IMR-90 (cell line): ENCODE data around the gene OSBPL1A. TPM values are rescaled to one million over a fixed set of nuclear protein-coding genes. Genes with fewer than 3 reads are reported as not detected.

Source experiments
- ATAC-seq: fragments of 200-7000 bp; cut with Tn5 transposase; 2 replicates; pipeline ENCODE4 v1.9.1; 2020; ENCODE audit warnings: low read depth, mild to moderate bottlenecking, moderate library complexity
- BruUV-seq: library from RNA; stranded (reverse); fragments of 400-500 nt; replicated peaks from 2 replicates; lab custom pipeline; 2021; lab: Mats Ljungman, UMichigan
- CTCF ChIA-PET: fragments of 300-600 bp; formaldehyde crosslinking; extraction: SDS; loops from one replicate; lab custom pipeline; 2021; ENCODE audit warnings: antibody characterized with exemption; lab: Yijun Ruan, JAX
- POLR2A ChIA-PET: fragments of 300-600 bp; sonication (Branson Sonifier 250); formaldehyde crosslinking; loops from one replicate; lab custom pipeline; 2022; ENCODE audit warnings: antibody characterized with exemption; ENCODE audit not compliant: unreplicated experiment; lab: Charles Lee
- DNase-seq: peaks from one replicate; pipeline ENCODE4 v3.0.0; 2013
- H2AFZ ChIP-seq: replicated peaks from 2 replicates; pipeline ENCODE3; 2013; ENCODE audit warnings: low read length, mild to moderate bottlenecking; ENCODE audit not compliant: poor library complexity
- H2AK5ac ChIP-seq: 2 replicates; pipeline ENCODE4 v1.6.1; 2013; ENCODE audit warnings: low read depth, low read length, inconsistent platforms
- H2AK9ac ChIP-seq: replicated peaks from 2 replicates; pipeline ENCODE3; 2013; ENCODE audit warnings: mild to moderate bottlenecking, low read depth, low read length, moderate library complexity; ENCODE audit not compliant: poor library complexity
- H2BK120ac ChIP-seq: 2 replicates; pipeline ENCODE4 v1.6.1; 2013; ENCODE audit warnings: low read depth, low read length, inconsistent platforms
- H2BK15ac ChIP-seq: 3 replicates; pipeline ENCODE4 v1.6.1; 2013; ENCODE audit warnings: low read depth, low read length, inconsistent platforms
- H2BK20ac ChIP-seq: 2 replicates; pipeline ENCODE4 v1.6.1; 2013; ENCODE audit warnings: low read depth, mild to moderate bottlenecking, inconsistent platforms, low read length, moderate library complexity
- H2BK5ac ChIP-seq: 2 replicates; pipeline ENCODE4 v1.6.1; 2013; ENCODE audit warnings: mild to moderate bottlenecking, low read depth, low read length, inconsistent platforms; ENCODE audit not compliant: poor library complexity, severe bottlenecking
- H3K14ac ChIP-seq: replicated peaks from 2 replicates; pipeline ENCODE4 v1.6.1; 2013; ENCODE audit warnings: low read depth, low read length, inconsistent platforms
- H3K18ac ChIP-seq: 2 replicates; pipeline ENCODE4 v1.6.1; 2013; ENCODE audit warnings: low read depth, low read length, control low read depth
- H3K23ac ChIP-seq: 2 replicates; pipeline ENCODE4 v1.6.1; 2013; ENCODE audit warnings: low read depth, low read length, inconsistent platforms
- H3K27ac ChIP-seq: 2 replicates; pipeline ENCODE4 v1.5.1; 2013; ENCODE audit warnings: mild to moderate bottlenecking, control low read depth, low read length; ENCODE audit not compliant: insufficient read depth
- H3K27me3 ChIP-seq: 2 replicates; pipeline ENCODE4 v1.6.1; 2013; ENCODE audit warnings: low read length; ENCODE audit not compliant: control insufficient read depth, insufficient read depth
- H3K36me3 ChIP-seq: 2 replicates; pipeline ENCODE4 v1.6.1; 2013; ENCODE audit warnings: low read length, mixed read lengths; ENCODE audit not compliant: control insufficient read depth, insufficient read depth
- H3K4ac ChIP-seq: 2 replicates; pipeline ENCODE4 v1.6.1; 2013; ENCODE audit warnings: low read depth, low read length, inconsistent platforms
- H3K4me1 ChIP-seq: 2 replicates; pipeline ENCODE4 v1.6.1; 2013; ENCODE audit warnings: low read length, mixed read lengths; ENCODE audit not compliant: control insufficient read depth, insufficient read depth
- H3K4me2 ChIP-seq: 2 replicates; pipeline ENCODE4 v1.6.1; 2013; ENCODE audit warnings: low read depth, mild to moderate bottlenecking, control low read depth, low read length, moderate library complexity
- H3K4me3 ChIP-seq: 2 replicates; pipeline ENCODE4 v1.5.1; 2013; ENCODE audit warnings: low read depth, mild to moderate bottlenecking, control low read depth, low read length, moderate library complexity; ENCODE audit not compliant: insufficient read depth
- H3K56ac ChIP-seq: 2 replicates; pipeline ENCODE4 v1.6.1; 2013; ENCODE audit warnings: low read length, inconsistent platforms; ENCODE audit not compliant: insufficient read depth; ENCODE audit errors: extremely low read depth
- H3K79me1 ChIP-seq, 2 experiments: 2 replicates each; pipeline ENCODE4 v1.6.1; 2013; ENCODE audit warnings: low read length in 2 of 2, inconsistent platforms in 1 of 2, low read depth in 1 of 2
- H3K9ac ChIP-seq: 2 replicates; pipeline ENCODE4 v1.6.1; 2013; ENCODE audit warnings: low read depth, low read length, control low read depth
- H3K9me1 ChIP-seq: 2 replicates; pipeline ENCODE4 v1.6.1; 2013; ENCODE audit warnings: low read length, inconsistent platforms; ENCODE audit not compliant: insufficient read depth
- H3K9me3 ChIP-seq: 2 replicates; pipeline ENCODE4 v1.6.1; 2013; ENCODE audit warnings: low read length; ENCODE audit not compliant: control insufficient read depth, insufficient read depth
- H4K20me1 ChIP-seq: 2 replicates; pipeline ENCODE4 v1.6.1; 2013; ENCODE audit warnings: low read length, inconsistent platforms; ENCODE audit not compliant: insufficient read depth
- H4K5ac ChIP-seq: 2 replicates; pipeline ENCODE4 v1.6.1; 2013; ENCODE audit warnings: mild to moderate bottlenecking, low read depth, low read length, control low read depth
- H4K8ac ChIP-seq, 2 experiments: 2 replicates each; pipeline ENCODE4 v1.6.1; 2013; ENCODE audit warnings: low read depth in 2 of 2, low read length in 2 of 2, control low read depth in 1 of 2, inconsistent platforms in 1 of 2
- H4K91ac ChIP-seq: 2 replicates; pipeline ENCODE4 v1.6.1; 2013; ENCODE audit warnings: low read depth, low read length, inconsistent platforms; ENCODE audit not compliant: insufficient read depth
- BHLHE40 ChIP-seq: fragments of 150-350 bp; IDR thresholded peaks from 2 replicates; pipeline ENCODE4 v1.6.1; 2016; ENCODE audit warnings: mild to moderate bottlenecking, low read depth, low read length
- CEBPB ChIP-seq: IDR thresholded peaks from 2 replicates; pipeline ENCODE4 v1.6.1; 2012; ENCODE audit warnings: low read depth, low read length, improper control_type of control experiment
- CHD1 ChIP-seq: IDR thresholded peaks from 2 replicates; pipeline ENCODE4 v1.6.1; 2012; ENCODE audit warnings: low read depth, low read length, improper control_type of control experiment
- CTCF ChIP-seq: conservative IDR thresholded peaks from 2 replicates; pipeline ENCODE4 v1.5.1; 2012; ENCODE audit warnings: mild to moderate bottlenecking, low read depth, low read length, improper control_type of control experiment
- ELK1 ChIP-seq: fragments of 150-350 bp; IDR thresholded peaks from 2 replicates; pipeline ENCODE4 v1.6.1; 2016; ENCODE audit warnings: low read depth, mild to moderate bottlenecking, low read length, moderate library complexity, borderline replicate concordance
- FOS ChIP-seq: fragments of 150-350 bp; IDR thresholded peaks from 2 replicates; pipeline ENCODE4 v1.6.1; 2016; ENCODE audit warnings: low read depth, low read length
- MAFK ChIP-seq: IDR thresholded peaks from 2 replicates; pipeline ENCODE4 v1.6.1; 2012; ENCODE audit warnings: low read depth, low read length, improper control_type of control experiment
- MAZ ChIP-seq: IDR thresholded peaks from 2 replicates; pipeline ENCODE4 v1.6.1; 2012; ENCODE audit warnings: low read depth, mild to moderate bottlenecking, low read length, improper control_type of control experiment, moderate library complexity, borderline replicate concordance
- MXI1 ChIP-seq: IDR thresholded peaks from 2 replicates; pipeline ENCODE4 v1.6.1; 2012; ENCODE audit warnings: low read depth, mild to moderate bottlenecking, low read length, moderate library complexity, borderline replicate concordance
- POLR2A ChIP-seq: IDR thresholded peaks from 2 replicates; pipeline ENCODE4 v1.6.1; 2012; ENCODE audit warnings: mild to moderate bottlenecking, low read depth, low read length
- RAD21 ChIP-seq: IDR thresholded peaks from 2 replicates; pipeline ENCODE4 v1.6.1; 2012; ENCODE audit warnings: low read length, improper control_type of control experiment
- RCOR1 ChIP-seq: IDR thresholded peaks from 2 replicates; pipeline ENCODE4 v1.6.1; 2012; ENCODE audit warnings: mild to moderate bottlenecking, low read length, improper control_type of control experiment; ENCODE audit not compliant: insufficient replicate concordance
- RFX5 ChIP-seq: IDR thresholded peaks from 2 replicates; pipeline ENCODE4 v1.8.0; 2012; ENCODE audit warnings: low read depth, mild to moderate bottlenecking, low read length, moderate library complexity
- SMC3 ChIP-seq: fragments of 150-350 bp; IDR thresholded peaks from 2 replicates; pipeline ENCODE4 v1.6.1; 2016; ENCODE audit warnings: low read depth, mild to moderate bottlenecking, antibody characterized with exemption, low read length, moderate library complexity
- USF2 ChIP-seq: fragments of 150-350 bp; IDR thresholded peaks from 2 replicates; pipeline ENCODE4 v1.6.1; 2017; ENCODE audit warnings: mild to moderate bottlenecking, antibody characterized with exemption, low read length, low read depth
- WGBS, 2 experiments: methylation state at CpG; one replicate each; pipeline versions ENCODE4 v1.1.5 to v1.1.7; 2013; ENCODE audit warnings: missing lambda C conversion rate in 2 of 2; ENCODE audit not compliant: insufficient read length in 1 of 2; ENCODE audit errors: extremely low coverage in 2 of 2; 5-methylcytosine and 5-hydroxymethylcytosine counted together
- dilution Hi-C: fragments of 300-500 bp; cut with HindIII; formaldehyde crosslinking; loops from one replicate; pipeline ENCODE4 v1.14.3; 2018; ENCODE audit warnings: low sequenced_read_pairs; ENCODE audit not compliant: unreplicated experiment
- in situ Hi-C: fragments of 300-500 bp; cut with MboI; formaldehyde crosslinking; loops from 3 replicates; pipeline ENCODE4 v1.14.3; 2019; ENCODE audit warnings: low sequenced_read_pairs, inconsistent platforms, mixed read lengths
- intact Hi-C: fragments of 100-400 bp; cut with micrococcal nuclease; formaldehyde crosslinking; loops from 2 replicates; pipeline ENCODE4 v1.10.0; 2022
- polyA plus RNA-seq, 3 experiments: library from polyadenylated mRNA; depleted of rRNA; stranded (reverse); fragments of >200 nt; gene quantifications; 2 replicates each; pipeline ENCODE4 v1.2.3, GENCODE V29; 2012; ENCODE audit warnings: low replicate concordance in 1 of 3
- total RNA-seq: library from RNA; depleted of rRNA; stranded (reverse); fragments of >200 nt; gene quantifications from 2 replicates; pipeline ENCODE4 v1.2.3, GENCODE V29; 2012

Gene OSBPL1A
- total and polyA plus RNA-seq, 2 of the 4 experiments (the other 2 are of a cell fraction) = 29.4 to 70.4 TPM

GRCh38 chr18:24368749-24369148 is 28.9 kb downstream of the OSBPL1A start:
- Histone ChIP-seq H2BK5ac (no peak overlapping the region), H3K14ac (no peak overlapping the region), H3K4me2 (no peak overlapping the region), H4K91ac (no peak overlapping the region), H4K5ac (no peak overlapping the region), H3K18ac (no peak overlapping the region), H3K79me1 (no peaks in the 10 kb centered on the region), H3K27me3 (no peaks in the 10 kb centered on the region), H3K4ac (no peak overlapping the region), H4K8ac (no peak overlapping the region), H2AFZ (no peak overlapping the region), H2BK20ac (no peak overlapping the region), H3K4me1 (peaks cover 3% of the 10 kb centered on the region), H3K4me3 (no peak overlapping the region), H3K56ac (no peak overlapping the region), H3K36me3 (peaks cover 2% of the 10 kb centered on the region; the same call in 1 of the 2 replicates), H2AK9ac (no peak overlapping the region), H3K23ac (no peak overlapping the region), H3K9me3 (no peaks in the 10 kb centered on the region), H3K9me1 (no peaks in the 10 kb centered on the region), H2BK120ac (no peak overlapping the region), H3K27ac (no peak overlapping the region), H3K9ac (no peak overlapping the region), H2AK5ac (no peak overlapping the region), H4K20me1 (no peaks in the 10 kb centered on the region), H2BK15ac (no peak overlapping the region)
- POLR2A ChIA-PET = no interaction called here
- BruUV-seq = no TSS peak
- CTCF ChIA-PET = interaction anchor here (1.0 to 1.2 kb wide), 2 partner anchors 9 to 10 kb away, joined by 3 read pairs; no protein-coding TSS in a partner anchor
- intact Hi-C loops (no loop called here), dilution Hi-C loops (no loop called here), in situ Hi-C loops (loop anchor here (10.0 kb wide), 1 partner anchor 356 kb away; no protein-coding TSS in a partner anchor)
- no peak for TF ChIP-seq MXI1
- no peak for TF ChIP-seq CEBPB
- TF ChIP-seq MAZ = no peak
- TF ChIP-seq CHD1 = no peak
- no peak for TF ChIP-seq RCOR1
- no peak for TF ChIP-seq MAFK
- no peak for TF ChIP-seq POLR2A
- no peak for TF ChIP-seq CTCF
- no peak for TF ChIP-seq FOS
- no peak for TF ChIP-seq USF2
- TF ChIP-seq ELK1 = no peak
- no peak for TF ChIP-seq BHLHE40
- no peak for TF ChIP-seq RAD21
- no peak for TF ChIP-seq RFX5
- no peak for TF ChIP-seq SMC3
- ATAC-seq (no peak), DNase-seq (peak; percentile 20)
- WGBS, 2 experiments = 83% methylated on average over 1 of the region's 3 CpGs; no CpG with 5 or more reads in 1 of the 2 experiments
